ENCODE results near the gene OR4A16.

GRCh38 chr11:55357560-55358184 lies 14.7 kb downstream of the OR4A16 start:
- no peak for TF ChIP-seq CTCF (IDR thresholded peaks at IDR 0.05)
- TF ChIP-seq POLR2A (IDR thresholded peaks at IDR 0.05), result no peak
